ENCODE data around the gene KIF3A. TPM values are rescaled to one million over a fixed set of nuclear protein-coding genes. Genes with fewer than 3 reads are reported as not detected.

Gene KIF3A
- total RNA-seq, 1 donor from 2014 or later = 10.6 TPM

- DNase-seq (ENCODE audit: low read depth) = no peak
- no peaks in the 10 kb centered on the region for H3K27me3 ChIP-seq (ENCODE audit: control insufficient read depth, insufficient read depth, low read length)
- no peak overlapping the region for H3K4me3 ChIP-seq (ENCODE audit: low read depth, low read length)
- TF ChIP-seq CTCF (IDR thresholded peaks at IDR 0.05; ENCODE audit: insufficient read depth, low read length, poor library complexity, severe bottlenecking) = no peak
- H3K36me3 ChIP-seq (ENCODE audit: control insufficient read depth, insufficient read depth, low read length) = no peaks in the 10 kb centered on the region
These were observed 51.2 kb downstream of the KIF3A start for GRCh38 chr5:132686193-132686592.

GRCh38 chr5:132684922-132685720, 52.2 kb downstream of the KIF3A start:
- no peaks in the 10 kb centered on the region for H3K36me3 ChIP-seq (ENCODE audit: control insufficient read depth, insufficient read depth, low read length)
- DNase-seq (ENCODE audit: low read depth) = no peak
- no peak overlapping the region for H3K4me3 ChIP-seq (ENCODE audit: low read depth, low read length)
- H3K27me3 ChIP-seq (ENCODE audit: control insufficient read depth, insufficient read depth, low read length) = no peaks in the 10 kb centered on the region
- no peak for TF ChIP-seq CTCF (IDR thresholded peaks at IDR 0.05; ENCODE audit: insufficient read depth, low read length, poor library complexity, severe bottlenecking)

GRCh38 chr5:132684491-132684890, 52.9 kb downstream of the KIF3A start:
- no peak for DNase-seq (ENCODE audit: low read depth)
- Histone ChIP-seq H3K4me3 (ENCODE audit: low read depth, low read length) (no peak overlapping the region), H3K27me3 (ENCODE audit: control insufficient read depth, insufficient read depth, low read length) (no peaks in the 10 kb centered on the region), H3K36me3 (ENCODE audit: control insufficient read depth, insufficient read depth, low read length) (no peaks in the 10 kb centered on the region)
- no peak for TF ChIP-seq CTCF (IDR thresholded peaks at IDR 0.05; ENCODE audit: insufficient read depth, low read length, poor library complexity, severe bottlenecking)

GRCh38 chr5:132681983-132682382, 55.4 kb downstream of the KIF3A start:
- Histone ChIP-seq H3K27me3 (ENCODE audit: control insufficient read depth, insufficient read depth, low read length) (no peaks in the 10 kb centered on the region), H3K4me3 (ENCODE audit: low read depth, low read length) (no peak overlapping the region), H3K36me3 (ENCODE audit: control insufficient read depth, insufficient read depth, low read length) (no peaks in the 10 kb centered on the region)
- no peak for DNase-seq (ENCODE audit: low read depth)
- no peak for TF ChIP-seq CTCF (IDR thresholded peaks at IDR 0.05; ENCODE audit: insufficient read depth, low read length, poor library complexity, severe bottlenecking)

- Histone ChIP-seq H3K36me3 (ENCODE audit: control insufficient read depth, insufficient read depth, low read length) (no peaks in the 10 kb centered on the region), H3K27me3 (ENCODE audit: control insufficient read depth, insufficient read depth, low read length) (no peaks in the 10 kb centered on the region), H3K4me3 (ENCODE audit: low read depth, low read length) (no peak overlapping the region)
- no peak for DNase-seq (ENCODE audit: low read depth)
- TF ChIP-seq CTCF (IDR thresholded peaks at IDR 0.05; ENCODE audit: insufficient read depth, low read length, poor library complexity, severe bottlenecking) = no peak
These were observed 55.9 kb downstream of the KIF3A start for GRCh38 chr5:132681476-132681831.

All from kidney epithelial cell (primary cell).